HuH-7 (cell line): ENCODE measurements around the gene PTPRH.
"Not testable (repeated sequence)": the region's sequence is repeated elsewhere in the genome, so short reads cannot be mapped to it uniquely, and the experiment has no call there.

Experiments used
- DNase-seq: peaks from one replicate; pipeline ENCODE4 v3.0.0; 2011; ENCODE audit warnings: low spot score

PTPRH gene

DNA sequence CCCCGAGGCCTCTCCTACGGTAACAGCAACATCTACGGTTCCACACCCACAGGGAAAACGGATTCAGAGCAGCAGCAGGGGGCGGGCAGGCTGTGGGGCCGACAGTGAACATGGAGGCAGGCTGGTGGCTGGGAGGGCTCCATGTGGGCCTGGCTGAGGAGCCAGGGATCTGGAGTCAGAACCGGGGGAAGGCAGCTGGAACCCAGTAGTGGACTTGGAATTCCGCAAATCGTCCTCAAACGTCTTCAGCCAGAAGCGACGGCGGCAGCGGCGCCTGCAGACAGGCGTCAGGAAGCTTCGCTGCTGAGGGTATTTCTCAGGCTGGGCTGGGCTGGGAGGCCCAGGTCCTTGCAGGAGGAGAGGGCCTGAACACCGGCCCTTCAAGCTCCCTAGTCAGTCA lies 17.5 kb upstream of the PTPRH start:
- no peak for DNase-seq

- DNase-seq: no peak
Observed at GRCh38 chr19:55226273-55226672, 17.0 kb upstream of the PTPRH start.

DNA sequence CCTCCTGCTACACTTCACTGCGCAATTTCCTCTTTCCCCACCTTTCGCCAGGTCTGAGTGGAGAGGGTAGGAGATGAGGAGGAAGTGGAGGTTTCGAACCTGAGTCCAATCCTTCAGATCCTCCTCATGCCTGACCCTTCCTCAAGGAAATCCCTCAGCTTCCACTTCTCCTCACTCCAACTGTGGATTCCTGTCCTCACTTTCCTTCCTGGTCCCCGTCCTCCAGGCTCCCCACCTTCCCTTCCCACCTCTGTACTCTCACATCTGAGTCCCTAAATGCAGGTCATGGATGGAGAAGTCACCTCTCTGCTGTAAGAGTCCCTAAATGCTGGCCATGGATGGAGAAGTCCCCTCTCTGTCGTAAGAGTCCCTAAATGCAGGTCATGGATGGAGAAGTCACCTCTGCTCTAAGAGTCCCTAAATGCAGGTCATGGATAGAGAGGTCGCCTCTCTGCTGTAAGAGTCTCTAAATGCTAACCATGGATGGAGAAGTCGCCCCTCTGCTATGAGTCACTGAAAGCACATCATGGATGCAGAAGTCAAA lies 16.2 kb upstream of the PTPRH start:
- DNase-seq: no peak

DNA sequence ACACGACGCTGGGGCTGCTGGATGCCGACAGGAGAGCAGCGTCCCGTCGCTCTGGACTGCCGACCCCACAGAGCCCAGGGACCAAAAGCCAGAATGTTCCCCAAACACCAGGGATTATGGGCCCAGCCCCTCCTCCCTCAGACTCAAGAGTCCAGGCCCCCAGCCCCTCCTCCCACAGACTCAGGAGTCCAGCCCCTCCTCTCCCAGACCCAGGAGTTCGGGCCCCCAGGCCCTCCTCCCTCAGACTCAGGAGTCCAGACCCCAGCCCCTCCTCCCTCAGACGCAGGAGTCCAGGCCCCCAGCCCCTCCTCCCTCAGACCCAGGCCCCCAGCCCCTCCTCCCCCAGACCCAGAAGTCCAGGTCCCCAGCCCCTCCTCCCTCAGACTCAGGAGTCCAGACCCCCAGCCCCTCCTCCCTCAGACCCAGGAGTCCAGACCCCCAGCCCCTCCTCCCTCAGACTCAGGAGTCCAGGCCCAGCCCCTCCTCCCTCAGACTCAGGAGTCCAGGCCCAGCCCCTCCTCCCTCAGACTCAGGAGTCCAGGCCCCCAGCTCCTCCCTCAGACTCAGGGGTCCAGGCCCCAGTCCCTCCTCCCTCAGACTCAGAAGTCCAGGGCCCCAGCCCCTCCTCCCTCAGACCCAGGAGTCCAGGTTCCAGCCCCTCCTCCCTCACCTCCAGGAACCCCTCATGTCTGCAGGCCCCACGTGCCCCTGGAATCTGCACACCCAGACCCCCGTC lies 15.5 kb upstream of the PTPRH start:
- DNase-seq: not testable (repeated sequence)

DNA sequence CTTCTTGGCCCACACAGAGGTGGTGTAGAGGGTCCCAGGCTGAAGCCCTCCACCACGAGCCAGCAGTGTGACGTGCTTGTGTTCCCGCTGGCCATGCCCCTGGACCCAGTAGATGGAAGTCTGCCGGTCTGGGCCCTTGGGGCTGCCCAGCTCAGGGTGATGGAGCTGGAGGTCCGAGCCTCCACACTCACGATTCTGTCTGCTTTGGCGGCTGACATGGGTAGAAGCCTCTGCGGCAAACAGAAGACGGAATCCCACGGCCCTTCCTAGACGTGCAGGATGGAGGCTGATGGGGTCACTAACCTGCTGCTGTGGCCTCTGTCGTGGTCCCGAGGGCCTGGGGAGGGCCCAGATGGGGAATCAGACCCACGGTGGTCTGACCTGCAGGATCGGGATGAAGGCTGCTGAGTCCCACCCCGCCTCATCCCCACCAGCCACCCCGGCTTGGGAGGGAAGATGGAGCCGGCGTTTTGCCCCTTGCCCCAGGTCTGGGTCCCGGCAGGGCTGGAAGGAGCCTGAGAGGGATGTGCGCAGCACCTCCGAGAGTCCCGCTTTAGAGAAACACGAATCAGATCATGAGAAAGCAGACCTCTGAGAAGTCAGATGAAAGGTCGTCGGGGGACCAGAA lies 14.9 kb upstream of the PTPRH start:
- no peak for DNase-seq

- no peak for DNase-seq
Observed at GRCh38 chr19:55223291-55224037, 14.2 kb upstream of the PTPRH start.

DNA sequence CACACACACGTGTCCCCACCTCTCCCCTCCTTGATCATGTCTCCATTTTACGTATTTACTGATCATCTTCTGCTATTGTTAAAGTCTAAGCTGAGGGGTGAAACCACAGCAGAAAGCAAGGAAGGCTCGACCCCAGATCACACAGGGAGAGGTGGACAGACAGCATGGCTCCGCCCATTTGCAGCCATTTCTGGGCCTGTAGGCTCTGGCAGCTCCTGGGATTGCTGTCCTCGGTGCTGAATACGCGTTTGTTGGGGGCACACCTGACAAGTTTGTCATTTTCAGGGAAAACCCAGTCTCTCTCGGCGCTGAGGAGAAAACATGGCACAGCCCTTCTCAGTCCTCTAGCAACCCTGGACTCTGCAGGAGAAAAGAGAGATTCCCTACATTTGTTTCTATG lies 11.2 kb upstream of the PTPRH start:
- no peak for DNase-seq

GRCh38 chr19:55216461-55217198 lies 7.3 kb upstream of the PTPRH start:
- peak; percentile 94 for DNase-seq

DNA sequence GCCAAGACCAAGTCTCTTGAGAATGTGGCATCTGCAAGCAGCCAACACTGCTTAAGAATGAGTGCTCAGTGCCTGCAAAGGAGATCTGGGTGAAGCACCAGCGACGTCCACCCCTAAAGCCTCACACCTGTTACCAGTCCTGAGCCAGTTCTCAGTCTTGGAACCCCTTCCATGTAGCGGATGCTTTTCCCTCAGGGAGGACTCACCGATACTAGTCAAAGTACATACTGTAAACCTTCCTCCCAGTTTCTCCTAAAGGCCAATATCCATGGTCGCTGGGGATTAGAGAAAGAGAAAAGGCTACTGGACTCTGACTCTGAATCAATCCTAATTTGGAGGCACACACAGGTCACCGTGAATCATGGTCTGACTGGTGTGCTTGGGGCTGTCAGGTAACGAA lies 4.2 kb upstream of the PTPRH start:
- DNase-seq: no peak

- DNase-seq: peak; percentile 66
Observed at GRCh38 chr19:55212447-55212846, 3.1 kb upstream of the PTPRH start.

GRCh38 chr19:55209693-55210472 lies 582 bp upstream of the PTPRH start:
- DNase-seq: no peak

DNA sequence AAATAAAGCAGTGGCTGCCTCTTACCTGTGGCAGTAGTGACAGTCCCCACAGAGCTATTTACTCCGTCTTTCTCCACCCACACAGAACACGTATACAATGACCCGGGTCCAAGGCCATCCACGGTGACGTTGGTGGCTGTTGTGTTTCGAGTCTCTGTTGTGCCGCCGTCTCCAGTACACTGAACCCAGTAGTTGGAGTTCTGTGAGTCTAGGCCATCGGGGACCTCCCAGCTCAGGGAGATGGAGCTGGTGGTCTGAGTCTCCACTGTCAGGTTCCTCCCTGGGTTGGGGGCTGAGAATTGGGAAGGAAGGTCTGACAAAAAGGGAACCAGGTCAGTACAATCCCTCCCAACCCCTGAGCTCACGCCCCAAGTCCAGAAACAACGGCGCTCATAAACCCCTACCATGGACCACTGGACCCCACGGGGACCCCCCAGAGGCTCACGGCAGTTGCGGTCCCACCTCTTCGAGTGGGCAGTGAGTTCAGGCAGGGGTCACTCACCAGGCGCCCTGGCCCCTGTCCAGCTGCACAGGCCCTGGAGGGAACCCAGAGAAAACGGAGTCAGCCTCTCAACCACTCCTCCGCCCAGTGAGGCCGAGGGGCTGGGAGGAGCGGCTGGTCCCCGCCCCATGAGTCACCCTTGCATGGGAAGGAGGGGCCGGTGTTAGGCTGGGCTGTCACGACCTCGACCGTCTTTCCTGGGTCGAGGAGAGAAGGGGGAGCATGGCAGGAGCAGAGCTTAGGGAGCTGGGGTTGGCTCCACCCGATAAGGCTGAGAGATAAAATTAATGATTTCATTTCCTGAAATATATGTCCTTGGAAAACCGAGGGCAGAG lies 2.4 kb downstream of the PTPRH start:
- DNase-seq: peak; percentile 94

DNA sequence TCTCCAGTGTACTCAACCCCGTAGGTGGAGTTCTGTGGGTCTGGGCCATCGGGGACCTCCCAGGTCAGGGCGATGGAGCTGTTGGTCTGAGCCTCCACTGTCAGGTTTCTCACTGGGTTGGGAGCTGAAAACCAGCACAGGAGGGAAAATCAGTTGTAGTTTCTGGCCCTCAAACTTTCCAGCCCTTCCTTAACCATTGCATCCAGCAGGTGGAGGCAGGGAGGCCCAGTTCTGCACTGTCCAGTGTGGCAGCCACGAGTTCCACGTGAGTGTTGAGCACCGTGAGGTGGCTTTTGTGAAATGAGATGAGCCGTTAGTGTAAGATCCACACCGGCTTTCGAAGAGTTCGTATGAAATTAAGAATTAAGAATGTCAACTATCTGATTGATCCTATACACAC lies 7.1 kb downstream of the PTPRH start:
- not testable (repeated sequence) for DNase-seq

DNA sequence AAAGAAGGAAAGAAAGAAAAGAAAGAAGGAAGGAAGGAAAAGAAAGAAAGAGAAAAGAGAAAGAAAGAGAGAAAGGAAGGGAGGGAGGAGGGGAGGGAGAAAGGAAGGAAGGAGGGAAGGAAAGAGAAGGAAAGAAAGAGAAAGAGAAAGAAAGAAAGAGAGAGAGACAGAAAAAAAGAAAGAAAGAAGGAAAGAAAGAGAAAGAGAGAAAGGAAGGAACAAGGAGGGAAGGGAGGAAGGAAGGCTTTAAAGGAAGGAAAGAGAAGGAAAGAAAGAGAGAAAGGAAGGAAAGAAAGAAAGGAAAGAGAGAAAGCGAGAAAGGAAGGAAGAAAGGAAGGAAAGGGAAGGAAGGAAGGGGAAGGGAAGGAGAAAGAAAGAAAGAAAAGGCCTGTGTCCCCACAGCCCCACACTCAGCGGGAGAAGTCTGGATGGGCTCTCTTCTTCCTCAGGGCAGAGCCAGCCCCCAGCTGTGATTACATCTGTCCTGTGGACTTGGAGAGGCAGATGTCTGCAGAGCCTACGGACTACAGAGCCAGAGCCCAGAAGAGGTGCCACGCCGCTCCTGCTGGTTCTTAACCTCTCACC lies 9.6 kb downstream of the PTPRH start:
- no peak for DNase-seq

- no peak for DNase-seq
Observed at GRCh38 chr19:55198651-55199050, 10.7 kb downstream of the PTPRH start.

GRCh38 chr19:55197528-55197927 lies 11.8 kb downstream of the PTPRH start:
- DNase-seq: no peak

DNA sequence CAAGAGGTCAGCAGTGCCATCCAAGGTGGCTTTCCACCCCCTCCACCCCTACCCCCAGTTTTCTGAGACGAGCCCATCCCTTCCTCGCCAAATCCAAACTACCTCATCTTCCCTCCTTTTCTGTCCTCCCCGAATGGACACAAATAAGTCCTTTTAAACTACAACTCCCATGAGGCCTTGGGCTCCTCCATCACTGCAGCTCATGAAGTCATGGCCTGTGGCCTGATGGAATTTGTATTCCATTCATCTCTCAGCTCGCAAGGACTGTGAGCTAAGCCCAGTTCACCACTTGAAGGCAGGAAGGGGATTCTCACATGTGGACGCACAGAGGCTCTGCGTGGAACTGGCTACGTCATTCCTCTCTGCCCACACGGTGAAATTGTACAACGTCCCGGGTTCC lies 12.5 kb downstream of the PTPRH start:
- no peak for DNase-seq

- no peak for DNase-seq
Observed at GRCh38 chr19:55193481-55193880, 15.8 kb downstream of the PTPRH start.

GRCh38 chr19:55189403-55189835 lies 19.9 kb downstream of the PTPRH start:
- DNase-seq: no peak

GRCh38 chr19:55188625-55189024 lies 20.7 kb downstream of the PTPRH start:
- DNase-seq: no peak
